K562 (cell line): ENCODE measurements around the gene POLL. TPM values are rescaled to one million over a fixed set of nuclear protein-coding genes. Genes with fewer than 3 reads are reported as not detected.

Source experiments
- ATAC-seq: fragments of 200-7000 bp; cut with Tn5 transposase; 3 replicates; pipeline ENCODE4 v1.9.1; 2020; ENCODE audit warnings: moderate library complexity
- BruUV-seq: library from RNA; stranded (reverse); fragments of 400-500 nt; replicated peaks from 2 replicates; lab custom pipeline; 2021; lab: Mats Ljungman, UMichigan
- CTCF ChIA-PET: fragments of 300-600 bp; formaldehyde crosslinking; extraction: SDS; loops from one replicate; lab custom pipeline; 2021; ENCODE audit warnings: low intra/inter-chr PET ratio; lab: Yijun Ruan, JAX
- POLR2A ChIA-PET: fragments of 300-600, 350-650 bp; sonication (Branson Sonifier 250); formaldehyde crosslinking; extraction: SDS; loops from one replicate; lab custom pipeline; 2021; ENCODE audit warnings: antibody characterized with exemption, inconsistent platforms; lab: Yijun Ruan, JAX
- DNase-seq, 4 experiments: peaks; one replicate each; pipeline versions ENCODE4 v3.0.0 to v3.0.0-alpha.2; 2011 to 2018; ENCODE audit warnings: low spot score in 3 of 4, mixed read lengths in 3 of 4; ENCODE audit errors: extremely low read depth in 1 of 4
- FAIRE-seq: peaks from 2 replicates; lab custom pipeline; 2011; peaks lifted over from hg19 to GRCh38; lab: Jason Lieb, UNC
- H2AFZ ChIP-seq: 2 replicates; pipeline ENCODE4 v1.6.0; 2011; ENCODE audit warnings: low read depth, low read length, control low read depth, inconsistent platforms
- H3K27ac ChIP-seq: fragments of 200-600 bp; 3 replicates; pipeline ENCODE4 v1.8.0; 2011; ENCODE audit warnings: low read depth, mild to moderate bottlenecking, control low read depth, inconsistent platforms, low read length, moderate library complexity, mixed read lengths; ENCODE audit errors: extremely low read depth
- H3K27me3 ChIP-seq, 2 experiments: fragments of 300-600 bp in 1 of 2; 2 replicates in 1 of 2; 3 replicates in 1 of 2; pipeline versions ENCODE4 v1.6.0 to v1.8.0; 2011; ENCODE audit warnings: inconsistent platforms in 2 of 2, low read length in 2 of 2, mild to moderate bottlenecking in 1 of 2, mixed read lengths in 1 of 2, moderate library complexity in 1 of 2; ENCODE audit not compliant: control insufficient read depth in 2 of 2, insufficient read depth in 2 of 2
- H3K36me3 ChIP-seq: fragments of 300-600 bp; 3 replicates; pipeline ENCODE4 v1.8.0; 2011; ENCODE audit warnings: mild to moderate bottlenecking, low read length, inconsistent platforms; ENCODE audit not compliant: control insufficient read depth, insufficient read depth
- H3K4me1 ChIP-seq, 2 experiments: fragments of 200-600 bp in 1 of 2; replicated peaks in 1 of 2; 2 replicates in 1 of 2; 3 replicates in 1 of 2; pipeline versions ENCODE4 v1.5.1 to v1.8.0; 2011; ENCODE audit warnings: inconsistent platforms in 2 of 2, low read length in 2 of 2, mild to moderate bottlenecking in 1 of 2, mixed read lengths in 1 of 2, moderate library complexity in 1 of 2; ENCODE audit not compliant: control insufficient read depth in 2 of 2, insufficient read depth in 2 of 2
- H3K4me2 ChIP-seq: 2 replicates; pipeline ENCODE4 v1.6.1; 2011; ENCODE audit warnings: low read length, control low read depth, inconsistent platforms, mixed read lengths; ENCODE audit not compliant: insufficient read depth
- H3K4me3 ChIP-seq: fragments of 200-600 bp; sonication (generic), shearing (Covaris generic); 2 replicates; pipeline ENCODE4 v1.5.1; 2016; ENCODE audit warnings: control low read depth, inconsistent platforms
- H3K79me2 ChIP-seq: fragments of 200-600 bp; 3 replicates; pipeline ENCODE4 v1.8.0; 2011; ENCODE audit warnings: low read length, inconsistent platforms; ENCODE audit not compliant: control insufficient read depth, insufficient read depth
- H3K9ac ChIP-seq, 2 experiments: 2 replicates each; pipeline versions ENCODE4 v1.6.0 to v1.6.1; 2011; ENCODE audit warnings: low read depth in 2 of 2, low read length in 2 of 2, control low read depth in 1 of 2, inconsistent platforms in 1 of 2, mild to moderate bottlenecking in 1 of 2, mixed read lengths in 1 of 2; ENCODE audit not compliant: insufficient read depth in 1 of 2
- H3K9me1 ChIP-seq: one replicate; pipeline ENCODE4 v1.6.0; 2011; ENCODE audit warnings: inconsistent platforms, mild to moderate bottlenecking, low read length, moderate library complexity; ENCODE audit not compliant: control insufficient read depth, insufficient read depth
- H3K9me3 ChIP-seq: replicated peaks from 2 replicates; pipeline ENCODE4 v1.5.1; 2011; ENCODE audit warnings: low read depth, low read length, inconsistent platforms; ENCODE audit not compliant: control insufficient read depth, insufficient read depth
- H4K20me1 ChIP-seq: replicated peaks from 2 replicates; pipeline ENCODE4 v1.6.1; 2011; ENCODE audit warnings: low read length, inconsistent platforms, mixed read lengths; ENCODE audit not compliant: control insufficient read depth, insufficient read depth
- FOXA3 ChIP-seq, 2 experiments: fragments of 450-650 bp in 1 of 2; sonication (generic) in 1 of 2; formaldehyde crosslinking; IDR thresholded peaks in 1 of 2; conservative IDR thresholded peaks in 1 of 2; 2 replicates each; pipeline versions ENCODE4 v1.4.0 to v1.8.0; 2020 to 2022; ENCODE audit warnings: mild to moderate bottlenecking in 2 of 2, missing genetic modification reagents in 1 of 2
- HNRNPLL ChIP-seq: fragments of 200-400 bp; formaldehyde crosslinking; IDR thresholded peaks from 2 replicates; pipeline ENCODE4 v1.6.1; 2017; ENCODE audit warnings: low read length, low read depth, mild to moderate bottlenecking; ENCODE audit not compliant: poor library complexity, severe bottlenecking
- ZNF263 ChIP-seq: sonication (generic); formaldehyde crosslinking; IDR thresholded peaks from 2 replicates; pipeline ENCODE4 v1.8.0; 2022; ENCODE audit warnings: mild to moderate bottlenecking, missing genetic modification reagents, borderline replicate concordance
- ZNF79 ChIP-seq: fragments of 250-450 bp; sonication (Bioruptor Pico); IDR thresholded peaks from 2 replicates; pipeline ENCODE4 v1.4.0; 2020; ENCODE audit warnings: low read depth, mild to moderate bottlenecking, moderate library complexity
- WGBS: fragments of 100-300 bp; shearing (Covaris generic); methylation state at CpG from one replicate; pipeline ENCODE4 v1.1.6; 2016; ENCODE audit warnings: low coverage, mixed read lengths; ENCODE audit not compliant: insufficient coverage; ENCODE audit errors: missing lambda C conversion rate; 5-methylcytosine and 5-hydroxymethylcytosine counted together
- in situ Hi-C: fragments of 300-500 bp; cut with MboI; formaldehyde crosslinking; loops from 4 replicates; pipeline ENCODE4 v1.15.0; 2018; ENCODE audit warnings: inconsistent platforms, mixed read lengths
- intact Hi-C: fragments of 100-400 bp; cut with micrococcal nuclease; formaldehyde crosslinking; loops from 2 replicates; pipeline ENCODE4 v1.14.2; 2022
- polyA plus RNA-seq, 8 experiments: library from polyadenylated mRNA; depleted of rRNA in 4 of 8; stranded (reverse) in 5 of 8; unstranded in 3 of 8; fragments of >200 nt; fragmentation: Nextera tagmentation in 2 of 8; fragmentation: Illumina TruSeq in 1 of 8; extraction: Ambion mirVana in 2 of 8; extraction: Trizol in 1 of 8; gene quantifications; 2 replicates each; pipeline versions ENCODE4 v1.2.1 to v1.2.3, GENCODE V29; 2011 to 2014; ENCODE audit warnings: inconsistent platforms in 1 of 8, missing spikeins in 1 of 8
- total RNA-seq, 7 experiments: library from RNA; depleted of rRNA in 6 of 7; stranded (reverse); fragments of >200 nt in 6 of 7; fragmentation: Illumina TruSeq in 2 of 7; extraction: Trizol in 2 of 7; gene quantifications; 2 replicates each; pipeline versions ENCODE4 v1.2.1 to v1.2.3, GENCODE V29; 2011 to 2021; ENCODE audit warnings: low replicate concordance in 1 of 7
- TF ChIP-seq, protein P1 (sequence below): fragments of 450-650 bp; IDR thresholded peaks from 2 replicates; pipeline ENCODE4 v1.6.1; 2017; ENCODE audit warnings: mild to moderate bottlenecking, moderate library complexity

POLL gene
- total and polyA plus RNA-seq, 9 of the 15 experiments (the other 6 are each of a cell fraction or from before 2014, with no cell fraction given), result 1.2 to 18.7 (median 10.9) TPM

DNA sequence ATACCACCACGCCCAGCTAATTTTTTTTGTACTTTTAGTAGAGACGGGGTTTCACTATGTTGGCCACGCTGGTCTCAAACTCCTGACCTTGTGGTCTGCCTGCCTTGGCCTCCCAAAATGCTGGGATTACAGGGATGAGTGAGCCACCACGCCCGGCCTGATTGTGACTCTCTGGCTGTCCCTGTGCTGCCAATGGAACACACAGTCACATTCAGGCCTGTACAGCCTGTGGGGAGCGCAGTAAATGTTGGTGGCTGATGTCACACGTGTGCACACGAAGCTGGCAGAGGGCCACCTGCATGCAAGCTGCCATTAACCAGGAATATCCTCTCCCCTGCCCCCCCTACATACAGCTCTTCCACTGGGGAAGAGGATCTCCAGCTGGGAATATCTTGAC, 22.1 kb downstream of the POLL start:
- no peak for DNase-seq
- Histone ChIP-seq H3K9me1 (no peaks in the 10 kb centered on the region), H3K9me3 (no peaks in the 10 kb centered on the region), H3K27me3 (no peaks in the 10 kb centered on the region), H3K9ac (peak overlapping the region in 1 of 2 experiments; percentile 82; a peak in 2 of 4 replicates), H3K36me3 (no peaks in the 10 kb centered on the region), H3K4me1 (peaks cover 13 to 35% of the 10 kb centered on the region in 2 experiments; a peak in 4 of 5 replicates), H3K4me2 (peak overlapping the region; percentile 66), H2AFZ (peak overlapping the region; percentile 86), H3K79me2 (no peaks in the 10 kb centered on the region)
- WGBS, result 61% methylated on average over 7 of the region's 8 CpGs
- intact Hi-C loops (loop anchor here (1.0 to 5.0 kb wide), 2 partner anchors 71 to 354 kb away; no protein-coding TSS in a partner anchor), in situ Hi-C loops (loop anchor here (5.0 kb wide), 1 partner anchor 264 kb away; no protein-coding TSS in a partner anchor)
- POLR2A ChIA-PET, result interaction anchor here (0.9 kb wide), 1 partner anchor 11 kb away, joined by 4 read pairs; no protein-coding TSS in a partner anchor
- no peak for ATAC-seq
- CTCF ChIA-PET, result no interaction called here
- FAIRE-seq, result no peak
- TF ChIP-seq HNRNPLL (no peak), ZNF263 (CRISPR knock-in tag) (no peak), FOXA3 (CRISPR knock-in tag; conservative IDR thresholded peaks at IDR 0.05 in 1 of 2, IDR thresholded peaks at IDR 0.05 in 1 of 2) (no peak), ZNF79 (CRISPR knock-in tag) (no peak)
- TF ChIP-seq, protein P1, sequence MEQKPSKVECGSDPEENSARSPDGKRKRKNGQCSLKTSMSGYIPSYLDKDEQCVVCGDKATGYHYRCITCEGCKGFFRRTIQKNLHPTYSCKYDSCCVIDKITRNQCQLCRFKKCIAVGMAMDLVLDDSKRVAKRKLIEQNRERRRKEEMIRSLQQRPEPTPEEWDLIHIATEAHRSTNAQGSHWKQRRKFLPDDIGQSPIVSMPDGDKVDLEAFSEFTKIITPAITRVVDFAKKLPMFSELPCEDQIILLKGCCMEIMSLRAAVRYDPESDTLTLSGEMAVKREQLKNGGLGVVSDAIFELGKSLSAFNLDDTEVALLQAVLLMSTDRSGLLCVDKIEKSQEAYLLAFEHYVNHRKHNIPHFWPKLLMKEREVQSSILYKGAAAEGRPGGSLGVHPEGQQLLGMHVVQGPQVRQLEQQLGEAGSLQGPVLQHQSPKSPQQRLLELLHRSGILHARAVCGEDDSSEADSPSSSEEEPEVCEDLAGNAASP, result no peak
- TF ChIP-seq, all 486 proteins: peak for 0
- no TSS peak for BruUV-seq
- Histone ChIP-seq H4K20me1 (no peaks in the 10 kb centered on the region), H3K4me3 (no peak overlapping the region), H3K27ac (no peak overlapping the region)
